Activated B cell treated with CpG ODN at 0.5 μM for 24 hours (primary cell): Measurements from ENCODE around the gene PDE9A. TPM values are rescaled to one million over a fixed set of nuclear protein-coding genes. Genes with fewer than 3 reads are reported as not detected.

Experiments used
- ATAC-seq: fragments of 200-7000 bp; cut with Tn5 transposase; one replicate; pipeline ENCODE4 v1.10.0; 2021; ENCODE audit warnings: low read depth, mild to moderate bottlenecking, moderate library complexity
- CTCF ChIA-PET: fragments of 350-600 bp; sonication (Branson Sonifier 250); formaldehyde crosslinking; loops from one replicate; lab custom pipeline; 2021; ENCODE audit warnings: antibody characterized with exemption; lab: Charles Lee
- POLR2A ChIA-PET: fragments of 350-600 bp; sonication (Branson Sonifier 250); formaldehyde crosslinking; loops from one replicate; lab custom pipeline; 2021; ENCODE audit warnings: antibody characterized with exemption; lab: Charles Lee
- DNase-seq: peaks from one replicate; pipeline ENCODE4 v3.0.0; 2022
- H3K27ac Mint-ChIP-seq: one replicate; pipeline ENCODE4 v1.8.0; 2020; ENCODE audit warnings: mixed read lengths
- H3K27me3 Mint-ChIP-seq: one replicate; pipeline ENCODE4 v1.8.0; 2021; ENCODE audit warnings: mixed read lengths
- H3K36me3 Mint-ChIP-seq: one replicate; pipeline ENCODE4 v1.8.0; 2021; ENCODE audit warnings: low read depth, mixed read lengths
- H3K4me1 Mint-ChIP-seq: one replicate; pipeline ENCODE4 v1.8.0; 2021; ENCODE audit warnings: mixed read lengths
- H3K4me3 Mint-ChIP-seq: one replicate; pipeline ENCODE4 v1.8.0; 2020; ENCODE audit warnings: mild to moderate bottlenecking, mixed read lengths
- H3K9me3 Mint-ChIP-seq: one replicate; pipeline ENCODE4 v1.8.0; 2020; ENCODE audit warnings: mixed read lengths
- intact Hi-C: fragments of 100-400 bp; cut with micrococcal nuclease; formaldehyde crosslinking; loops from one replicate; pipeline ENCODE4 v1.15.1; 2024
- total RNA-seq: library from RNA; stranded (reverse); gene quantifications from 2 replicates; pipeline ENCODE4 v1.2.3, GENCODE V29; 2022
- TF ChIP-seq, protein P1 (sequence below): fragments of 200-600 bp; IDR thresholded peaks from one replicate; pipeline ENCODE4 v1.8.0; 2022; ENCODE audit warnings: antibody characterized with exemption, mild to moderate bottlenecking

Gene PDE9A
- total RNA-seq, 1 donor from 2014 or later = 0.58 TPM

- Mint-ChIP-seq H3K36me3 (no peaks in the 10 kb centered on the region), H3K27me3 (peaks cover 24% of the 10 kb centered on the region), H3K9me3 (no peaks in the 10 kb centered on the region), H3K27ac (no peak overlapping the region), H3K4me1 (peaks cover 32% of the 10 kb centered on the region), H3K4me3 (peak overlapping the region; percentile 41)
- ChIA-PET CTCF (no interaction called here), POLR2A (interaction anchor here (0.6 kb wide), 1 partner anchor 550 kb away, joined by 3 read pairs; no protein-coding TSS in a partner anchor)
- TF ChIP-seq, protein P1, sequence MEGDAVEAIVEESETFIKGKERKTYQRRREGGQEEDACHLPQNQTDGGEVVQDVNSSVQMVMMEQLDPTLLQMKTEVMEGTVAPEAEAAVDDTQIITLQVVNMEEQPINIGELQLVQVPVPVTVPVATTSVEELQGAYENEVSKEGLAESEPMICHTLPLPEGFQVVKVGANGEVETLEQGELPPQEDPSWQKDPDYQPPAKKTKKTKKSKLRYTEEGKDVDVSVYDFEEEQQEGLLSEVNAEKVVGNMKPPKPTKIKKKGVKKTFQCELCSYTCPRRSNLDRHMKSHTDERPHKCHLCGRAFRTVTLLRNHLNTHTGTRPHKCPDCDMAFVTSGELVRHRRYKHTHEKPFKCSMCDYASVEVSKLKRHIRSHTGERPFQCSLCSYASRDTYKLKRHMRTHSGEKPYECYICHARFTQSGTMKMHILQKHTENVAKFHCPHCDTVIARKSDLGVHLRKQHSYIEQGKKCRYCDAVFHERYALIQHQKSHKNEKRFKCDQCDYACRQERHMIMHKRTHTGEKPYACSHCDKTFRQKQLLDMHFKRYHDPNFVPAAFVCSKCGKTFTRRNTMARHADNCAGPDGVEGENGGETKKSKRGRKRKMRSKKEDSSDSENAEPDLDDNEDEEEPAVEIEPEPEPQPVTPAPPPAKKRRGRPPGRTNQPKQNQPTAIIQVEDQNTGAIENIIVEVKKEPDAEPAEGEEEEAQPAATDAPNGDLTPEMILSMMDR = no peak
- DNase-seq = peak; percentile 36
- ATAC-seq = peak; percentile 93
- intact Hi-C loops = no loop called here
Measured at GRCh38 chr21:42777757-42778344, 124.4 kb downstream of the PDE9A start.

GRCh38 chr21:42779431-42779861, 126.0 kb downstream of the PDE9A start:
- no peak overlapping the region for H3K4me3 Mint-ChIP-seq
- POLR2A ChIA-PET = no interaction called here
- TF ChIP-seq, protein P1 = no peak
- no peaks in the 10 kb centered on the region for H3K36me3 Mint-ChIP-seq
- H3K9me3 Mint-ChIP-seq = no peaks in the 10 kb centered on the region
- ATAC-seq (no peak), DNase-seq (no peak)
- H3K27ac Mint-ChIP-seq = no peak overlapping the region
- intact Hi-C loops = no loop called here
- H3K27me3 Mint-ChIP-seq = peaks cover 21% of the 10 kb centered on the region
- H3K4me1 Mint-ChIP-seq = peaks cover 46% of the 10 kb centered on the region
- CTCF ChIA-PET = no interaction called here

DNA sequence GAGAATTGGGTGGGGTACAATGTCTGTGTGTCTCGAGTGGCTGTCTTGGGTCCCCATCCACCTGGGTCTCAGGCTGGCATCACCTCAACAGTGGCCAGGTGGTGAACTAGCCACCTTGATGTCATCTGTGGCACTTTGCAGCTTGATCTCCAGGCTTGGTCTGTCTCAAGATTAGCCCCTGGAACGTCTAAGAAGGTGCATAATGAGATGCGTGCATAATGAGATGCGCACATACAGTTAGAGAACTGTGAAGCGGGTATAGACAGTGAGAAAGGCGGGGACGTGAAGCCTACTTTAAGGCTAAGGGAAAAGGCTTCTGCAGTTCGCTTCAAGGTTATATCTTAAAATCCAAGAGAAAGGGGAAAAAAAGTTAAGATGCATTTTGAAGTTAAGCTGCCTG, 127.2 kb downstream of the PDE9A start:
- Mint-ChIP-seq H3K27me3 (peaks cover 21% of the 10 kb centered on the region), H3K4me1 (peaks cover 52% of the 10 kb centered on the region), H3K4me3 (no peak overlapping the region), H3K9me3 (no peaks in the 10 kb centered on the region), H3K27ac (no peak overlapping the region), H3K36me3 (no peaks in the 10 kb centered on the region)
- intact Hi-C loops = loop anchor here (5.0 kb wide), 2 partner anchors 33 to 37 kb away; no protein-coding TSS in a partner anchor
- ATAC-seq (no peak), DNase-seq (no peak)
- TF ChIP-seq, protein P1 = no peak
- ChIA-PET CTCF (no interaction called here), POLR2A (interaction anchor here (0.6 to 1.4 kb wide), 3 partner anchors 8 to 42 kb away, joined by 3 read pairs; no protein-coding TSS in a partner anchor)

DNA sequence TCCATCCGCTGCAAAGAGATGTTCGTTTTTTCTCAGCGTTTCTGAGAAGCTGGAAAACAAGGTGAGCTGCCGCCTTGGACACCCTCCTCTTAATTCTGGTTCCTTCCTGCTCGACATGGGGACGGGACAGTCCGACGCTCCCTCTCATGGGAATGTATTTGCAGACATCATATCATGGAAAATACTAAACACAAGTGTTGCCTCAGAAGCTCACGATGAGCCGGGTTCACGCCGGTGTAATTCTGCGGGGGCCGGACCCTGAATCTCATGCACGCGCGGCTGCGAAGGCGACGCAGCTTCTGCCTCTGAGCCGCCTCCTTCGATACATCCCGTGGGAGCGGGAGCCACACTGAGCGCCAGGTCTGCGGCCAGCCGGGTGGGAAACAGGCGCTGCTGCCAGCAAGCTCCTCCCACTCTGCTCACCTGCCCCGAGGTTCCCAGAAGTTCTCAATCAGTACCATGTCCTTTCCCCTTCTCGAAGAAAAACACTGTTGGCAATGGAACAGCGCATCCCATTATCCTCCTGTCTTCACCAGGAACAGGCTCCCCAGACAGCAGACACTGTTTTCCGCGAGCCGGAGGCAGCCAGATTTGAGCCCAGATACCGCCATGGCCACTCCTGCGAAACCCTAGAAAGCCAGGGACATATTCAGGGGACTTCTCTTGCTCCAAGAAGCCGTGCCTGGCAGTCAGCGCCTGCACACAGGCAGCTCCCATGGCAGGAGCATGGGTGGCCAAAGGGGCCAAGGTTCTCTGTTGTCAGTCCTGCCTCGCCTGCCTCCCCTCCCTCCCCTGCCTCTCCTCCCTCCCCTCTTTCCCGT, 127.9 kb downstream of the PDE9A start:
- intact Hi-C loops = loop anchor here (5.0 kb wide), 2 partner anchors 34 to 36 kb away; no protein-coding TSS in a partner anchor
- ChIA-PET POLR2A (interaction anchor here (0.6 to 1.4 kb wide), 3 partner anchors 9 to 43 kb away, joined by 3 read pairs; no protein-coding TSS in a partner anchor), CTCF (no interaction called here)
- H3K27ac Mint-ChIP-seq = no peak overlapping the region
- ATAC-seq (no peak), DNase-seq (no peak)
- H3K4me3 Mint-ChIP-seq = no peak overlapping the region
- no peaks in the 10 kb centered on the region for H3K36me3 Mint-ChIP-seq
- H3K27me3 Mint-ChIP-seq = peaks cover 21% of the 10 kb centered on the region
- H3K9me3 Mint-ChIP-seq = no peaks in the 10 kb centered on the region
- TF ChIP-seq, protein P1 = no peak
- peaks cover 51% of the 10 kb centered on the region for H3K4me1 Mint-ChIP-seq
